Measurements from ENCODE around the gene CILP2.

The CILP2 gene

DNA sequence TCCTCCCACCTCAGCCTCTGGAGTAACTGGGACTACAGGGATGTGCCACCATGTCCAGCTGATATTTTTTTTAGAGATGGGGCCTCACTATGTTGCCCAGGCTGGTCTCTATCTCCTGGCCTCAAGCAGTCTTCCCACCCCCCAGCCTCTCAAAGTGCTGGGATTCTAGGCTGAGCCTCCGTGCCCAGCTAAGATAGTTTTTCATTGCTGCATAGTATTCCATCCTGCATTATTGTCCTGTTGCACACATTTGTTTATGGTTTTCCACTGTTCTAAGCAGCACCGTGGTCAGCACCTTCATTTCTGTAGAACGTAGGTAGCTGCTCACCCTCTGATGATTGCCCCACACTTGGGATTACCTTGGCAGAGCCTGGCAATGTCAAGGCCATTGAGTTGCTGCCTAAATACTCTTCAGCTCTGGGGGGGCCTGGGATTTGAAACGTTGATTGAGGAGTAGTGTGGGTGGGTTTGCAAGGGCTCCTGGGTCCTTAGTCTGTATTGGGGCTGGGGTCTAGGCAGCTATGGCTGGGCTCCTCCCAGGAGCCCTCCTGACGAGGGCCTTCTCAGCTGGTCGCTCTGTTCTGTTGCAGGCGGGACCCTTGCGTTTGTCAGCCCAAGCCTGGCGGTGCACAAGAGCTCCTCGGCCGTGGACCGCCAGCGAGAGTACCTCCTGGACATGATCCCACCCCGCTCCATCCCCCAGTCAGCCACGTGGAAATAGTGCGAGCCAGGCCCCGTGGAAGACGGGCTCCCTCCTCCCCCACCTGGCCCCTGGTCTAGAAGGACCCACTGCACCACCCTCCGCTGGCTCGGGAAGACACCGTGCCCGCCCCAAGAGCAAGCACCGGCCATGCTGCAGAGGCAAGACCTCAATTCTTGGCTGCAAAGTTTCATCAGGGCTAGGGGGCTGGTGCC lies 33.1 kb upstream of the CILP2 start:
- DNase-seq: no peak

DNA sequence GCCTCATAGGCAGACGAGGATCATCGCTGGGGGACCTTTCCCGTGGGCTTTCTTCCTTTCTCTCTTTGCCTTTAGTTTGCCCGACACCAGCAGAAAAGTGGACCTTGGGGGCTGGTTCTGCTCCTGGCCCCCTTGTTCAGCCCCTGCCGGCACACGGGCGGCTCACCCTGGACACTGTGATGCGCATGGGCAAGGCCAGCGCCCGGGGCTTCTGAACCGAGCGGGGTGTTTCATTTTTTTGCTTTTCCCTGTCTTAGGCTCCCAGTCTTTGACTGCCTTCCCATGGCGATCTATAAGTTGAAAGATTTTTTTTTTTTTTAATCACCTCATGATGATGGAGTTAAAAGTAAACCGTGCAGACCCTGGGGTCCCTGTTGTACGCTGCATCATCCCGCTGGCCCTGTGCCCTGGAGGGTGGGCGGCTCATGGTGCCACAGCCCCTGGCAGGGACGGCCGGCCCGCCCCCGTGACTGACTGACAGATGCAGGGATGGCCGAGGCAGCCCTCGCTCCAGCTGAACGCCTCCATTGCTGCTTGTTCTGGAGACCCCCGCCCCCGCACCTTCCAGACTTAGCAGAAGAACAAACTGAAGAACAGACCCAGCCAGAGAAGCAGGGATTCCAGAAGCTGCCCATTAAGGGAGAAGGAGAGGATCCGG lies 32.3 kb upstream of the CILP2 start:
- DNase-seq: no peak

- DNase-seq: no peak
Measured at GRCh38 chr19:19506592-19506991, 31.5 kb upstream of the CILP2 start.

- no peak for DNase-seq
Measured at GRCh38 chr19:19507354-19507753, 30.7 kb upstream of the CILP2 start.

DNA sequence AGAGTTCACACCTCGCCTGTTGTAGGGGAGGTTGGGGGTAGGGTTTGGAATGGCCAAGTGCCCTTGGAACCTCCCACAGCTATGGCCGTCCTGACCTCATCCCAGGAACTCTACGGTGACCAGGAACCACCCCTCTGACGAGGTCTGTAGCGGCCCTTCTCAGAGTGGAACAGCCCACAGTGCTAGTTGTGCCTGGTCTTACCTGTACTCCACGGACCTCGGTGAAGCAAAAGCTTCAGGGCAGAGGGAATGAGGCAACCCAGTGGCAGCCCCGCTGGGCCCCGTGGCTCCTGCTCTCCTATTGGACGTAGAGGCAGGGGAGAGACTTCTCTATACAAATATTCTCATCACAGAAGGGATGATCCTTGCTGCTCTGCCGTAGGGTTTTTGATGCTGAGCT lies 29.8 kb upstream of the CILP2 start:
- no peak for DNase-seq

DNA sequence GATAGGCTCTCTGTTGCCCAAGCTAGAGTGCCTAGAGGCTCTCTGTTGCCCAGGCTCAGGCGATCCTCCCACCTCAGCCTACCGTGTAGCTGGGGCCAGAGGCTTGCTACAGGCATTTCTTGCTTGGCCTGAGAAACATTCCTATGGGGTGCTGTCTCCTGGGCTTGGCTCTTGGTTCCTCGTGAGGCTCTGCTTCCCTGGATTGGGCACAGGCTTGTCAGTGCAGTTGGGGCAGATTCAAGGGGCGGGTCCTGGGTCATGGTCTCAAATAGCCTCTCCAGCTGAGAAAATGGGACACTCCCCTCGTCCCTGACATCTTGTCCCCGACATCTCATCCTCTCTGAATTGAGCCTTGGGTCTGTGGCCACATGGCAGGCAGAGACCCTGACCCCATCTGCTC lies 27.6 kb upstream of the CILP2 start:
- DNase-seq: no peak

- DNase-seq: no peak
Measured at GRCh38 chr19:19513682-19514081, 24.4 kb upstream of the CILP2 start.

DNA sequence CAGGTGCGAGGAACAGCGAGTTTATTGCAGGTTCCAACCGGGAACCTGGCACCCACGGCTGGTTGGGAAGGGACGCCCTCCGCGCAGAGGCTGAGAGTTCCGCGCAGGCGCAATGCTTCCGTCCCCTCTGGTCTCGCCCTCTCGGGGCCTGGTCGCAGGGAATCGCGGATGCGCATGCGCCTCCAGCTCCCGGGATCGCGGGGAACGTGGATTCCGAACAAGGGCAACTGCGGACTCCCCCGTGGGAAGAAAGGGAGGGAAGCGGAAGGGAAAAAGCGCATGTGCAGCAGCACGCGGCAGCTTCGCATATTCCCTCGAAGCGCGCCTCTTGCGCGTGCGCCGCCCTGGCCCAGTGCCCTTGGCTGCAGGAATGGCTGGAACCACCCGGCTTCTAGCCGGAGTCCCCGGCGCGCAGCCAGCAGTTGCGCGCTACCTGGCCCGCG lies 23.8 kb upstream of the CILP2 start:
- no peak for DNase-seq

DNA sequence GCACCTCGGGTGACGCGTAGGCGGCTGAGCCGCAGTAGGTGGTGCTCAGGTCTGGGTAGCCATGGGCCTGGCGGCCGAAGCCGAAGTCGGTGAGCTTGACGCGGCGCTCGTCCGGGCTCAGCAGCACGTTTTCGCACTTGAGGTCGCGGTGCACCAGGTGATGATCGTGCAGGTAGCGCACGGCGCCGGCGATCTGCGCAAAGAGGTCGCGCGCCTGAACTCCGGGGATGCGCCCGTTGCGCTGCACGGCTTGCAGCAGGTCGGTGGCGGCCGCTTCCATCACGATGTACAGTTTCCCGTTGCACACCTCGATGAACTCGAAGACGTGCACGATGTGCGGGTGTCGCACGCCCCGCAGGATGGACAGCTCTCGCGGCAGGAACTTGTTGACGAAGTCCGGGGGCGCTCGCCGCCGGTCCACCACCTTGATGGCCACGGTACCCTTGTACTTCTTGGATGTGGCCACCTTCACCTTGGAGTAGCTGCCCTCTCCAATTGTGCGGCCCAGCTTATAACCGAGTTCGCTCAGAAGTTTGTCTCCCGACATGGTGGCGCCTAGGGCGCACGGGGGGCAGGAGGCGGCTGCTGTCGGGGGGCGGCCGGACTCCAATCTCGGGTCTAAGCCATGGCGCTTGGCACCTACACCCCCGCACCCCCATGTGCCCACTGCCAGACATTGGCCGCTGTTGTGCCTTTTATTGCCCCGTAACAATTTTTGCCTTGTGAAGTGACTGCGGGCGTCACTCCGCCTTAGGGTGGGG lies 23.0 kb upstream of the CILP2 start, which contains the start of gene TSSK6:
Gene TSSK6, minus strand, starts transcription at position 668 of the 761 bp plus-strand sequence. Its CDS starts 121 bp downstream, at position 547.
- DNase-seq: no peak

GRCh38 chr19:19515642-19516519 lies 22.2 kb upstream of the CILP2 start, which contains the start of gene NDUFA13:
NDUFA13 (plus strand) TSS chr19:19516225; CDS start chr19:19516239, 14 bp downstream.
- DNase-seq: peak; percentile 92 to 96

GRCh38 chr19:19517235-19517619 lies 20.8 kb upstream of the CILP2 start:
- no peak for DNase-seq

- no peak for DNase-seq
Measured at GRCh38 chr19:19520989-19521388, 17.1 kb upstream of the CILP2 start.

DNA sequence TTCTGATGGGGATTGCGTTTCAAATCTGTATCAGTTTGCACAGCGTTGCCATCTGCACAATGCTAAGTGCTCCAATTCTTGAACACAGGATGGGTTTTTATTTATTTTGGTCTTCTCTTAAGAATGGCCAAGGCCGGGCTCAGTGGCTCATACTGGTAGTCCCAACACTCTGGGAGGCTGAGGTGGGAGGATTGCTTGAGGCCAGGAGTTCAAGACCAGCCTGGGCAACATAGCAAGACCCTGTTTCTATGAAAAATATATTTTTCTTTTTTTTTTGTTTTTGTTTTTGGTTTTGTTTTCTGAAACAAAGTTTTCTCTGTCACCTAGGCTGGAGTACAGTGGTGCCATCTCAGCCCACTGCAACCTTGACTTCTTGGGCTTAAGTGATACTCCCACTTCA lies 14.9 kb upstream of the CILP2 start:
- no peak for DNase-seq

- DNase-seq: no peak
Measured at GRCh38 chr19:19524053-19524452, 14.0 kb upstream of the CILP2 start.

GRCh38 chr19:19525611-19526380 lies 12.3 kb upstream of the CILP2 start:
- no peak for DNase-seq

GRCh38 chr19:19526581-19527370 lies 11.3 kb upstream of the CILP2 start:
- DNase-seq: no peak

DNA sequence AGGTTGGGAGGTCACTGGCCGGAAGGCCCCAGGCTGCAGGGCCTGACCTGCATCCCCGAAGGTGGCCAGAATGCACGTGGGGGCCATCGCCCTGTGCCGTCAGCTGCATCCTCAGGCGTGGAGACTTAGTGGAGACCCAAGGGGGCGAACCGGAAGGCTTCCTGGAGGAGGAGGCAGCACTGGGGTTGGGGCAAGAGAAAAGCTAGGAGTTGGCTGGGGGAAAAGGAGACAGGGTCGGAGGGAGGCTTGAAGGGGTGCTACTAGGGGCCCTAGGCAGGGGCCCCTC lies 10.8 kb upstream of the CILP2 start:
- DNase-seq: no peak

- no peak for DNase-seq
Measured at GRCh38 chr19:19527674-19528625, 10.1 kb upstream of the CILP2 start.

DNA sequence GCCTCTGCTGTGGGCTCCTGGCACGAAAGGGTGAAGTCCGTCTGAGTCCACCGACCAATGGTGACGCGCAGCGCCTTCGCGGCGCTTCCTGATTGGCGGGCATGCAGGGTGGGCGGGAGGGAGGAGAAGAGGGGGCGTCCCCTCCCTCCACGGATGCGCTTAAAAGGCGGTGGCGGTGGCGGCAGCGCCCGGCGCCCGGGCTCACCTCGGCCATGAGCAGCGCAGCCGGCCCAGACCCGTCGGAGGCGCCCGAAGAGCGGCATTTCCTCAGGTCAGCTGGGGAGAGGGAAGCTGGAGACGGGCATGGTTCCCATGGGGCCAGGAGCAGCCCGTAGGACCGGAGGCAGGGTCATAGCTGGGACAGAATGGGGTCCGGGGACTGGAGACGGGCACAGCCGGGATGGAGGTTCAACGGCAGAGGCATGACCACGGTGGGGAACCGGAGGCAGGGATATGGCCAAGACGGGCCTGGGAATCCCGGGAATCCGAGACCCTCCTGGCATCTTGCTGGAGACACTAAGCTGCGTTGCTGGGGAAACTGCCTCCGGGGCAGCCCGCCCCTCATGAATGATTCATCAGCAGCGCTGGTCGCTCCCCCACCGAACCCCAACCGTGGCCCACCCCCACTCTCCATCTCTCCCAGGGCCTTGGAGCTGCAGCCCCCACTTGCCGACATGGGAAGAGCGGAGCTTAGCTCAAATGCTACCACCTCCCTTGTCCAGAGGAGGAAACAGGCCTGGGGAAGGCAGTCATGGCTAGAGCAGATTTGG lies 9.2 kb upstream of the CILP2 start, which contains the start of gene YJEFN3:
Gene YJEFN3, plus strand, starts transcription at position 191 of the 770 bp plus-strand sequence. Its CDS starts 22 bp downstream, at position 213.
- DNase-seq: no peak

Measured in NCI-H446 (cell line).